Measurements from ENCODE around the gene YTHDC2.

DNA sequence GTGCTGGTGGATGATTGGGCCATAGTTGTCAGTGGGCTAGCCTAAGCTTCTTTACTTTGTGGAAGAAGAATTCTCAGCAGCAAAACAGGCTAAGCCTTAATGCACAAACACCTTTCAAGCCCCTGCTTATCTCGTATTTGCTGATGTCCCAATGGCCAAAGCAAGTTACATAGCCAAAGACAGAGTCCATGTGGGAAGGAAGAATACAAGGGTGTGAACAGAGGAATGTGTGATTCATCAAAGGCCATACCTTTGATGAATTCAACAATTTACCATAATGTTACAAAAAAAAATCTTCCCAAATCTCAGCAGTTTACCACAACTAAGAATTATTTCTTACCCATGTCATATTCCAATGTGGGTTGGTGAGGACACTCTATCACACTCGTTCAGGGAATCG lies 1.2 kb upstream of the YTHDC2 start:
- TF ChIP-seq, protein P1, sequence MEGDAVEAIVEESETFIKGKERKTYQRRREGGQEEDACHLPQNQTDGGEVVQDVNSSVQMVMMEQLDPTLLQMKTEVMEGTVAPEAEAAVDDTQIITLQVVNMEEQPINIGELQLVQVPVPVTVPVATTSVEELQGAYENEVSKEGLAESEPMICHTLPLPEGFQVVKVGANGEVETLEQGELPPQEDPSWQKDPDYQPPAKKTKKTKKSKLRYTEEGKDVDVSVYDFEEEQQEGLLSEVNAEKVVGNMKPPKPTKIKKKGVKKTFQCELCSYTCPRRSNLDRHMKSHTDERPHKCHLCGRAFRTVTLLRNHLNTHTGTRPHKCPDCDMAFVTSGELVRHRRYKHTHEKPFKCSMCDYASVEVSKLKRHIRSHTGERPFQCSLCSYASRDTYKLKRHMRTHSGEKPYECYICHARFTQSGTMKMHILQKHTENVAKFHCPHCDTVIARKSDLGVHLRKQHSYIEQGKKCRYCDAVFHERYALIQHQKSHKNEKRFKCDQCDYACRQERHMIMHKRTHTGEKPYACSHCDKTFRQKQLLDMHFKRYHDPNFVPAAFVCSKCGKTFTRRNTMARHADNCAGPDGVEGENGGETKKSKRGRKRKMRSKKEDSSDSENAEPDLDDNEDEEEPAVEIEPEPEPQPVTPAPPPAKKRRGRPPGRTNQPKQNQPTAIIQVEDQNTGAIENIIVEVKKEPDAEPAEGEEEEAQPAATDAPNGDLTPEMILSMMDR (IDR thresholded peaks at IDR 0.05) = no peak
- no peak for TF ChIP-seq POLR2A (IDR thresholded peaks at IDR 0.05)
- TF ChIP-seq POLR2AphosphoS5 (IDR thresholded peaks at IDR 0.05) = no peak
- TF ChIP-seq EP300 (IDR thresholded peaks at IDR 0.05) = no peak

Data from stomach (tissue), 4 donors.